Measurements from ENCODE around the gene TPR.

Gene TPR

GRCh38 chr1:186291271-186291670 is 83.8 kb downstream of the TPR start:
- Histone ChIP-seq H3K9me3 (ENCODE audit: control insufficient read depth in 2 of 2, low read length in 2 of 2) (no peaks in the 10 kb centered on the region), H3K27me3 (ENCODE audit: control insufficient read depth in 1 of 2, insufficient read depth in 2 of 2, low read length in 2 of 2) (peaks cover 0 to 2% of the 10 kb centered on the region in 2 donors), H3K27ac (ENCODE audit: low read length) (no peak overlapping the region), H3K4me3 (ENCODE audit: low read length in 2 of 2) (no peak overlapping the region), H3K36me3 (ENCODE audit: control insufficient read depth in 2 of 2, insufficient read depth in 2 of 2, low read length in 2 of 2) (no peaks in the 10 kb centered on the region), H3K4me1 (ENCODE audit: control insufficient read depth, insufficient read depth, low read length) (no peaks in the 10 kb centered on the region), H3K9ac (ENCODE audit: low read length in 2 of 2) (no peak overlapping the region)

GRCh38 chr1:186289943-186290545 is 85.0 kb downstream of the TPR start:
- H3K9ac ChIP-seq (ENCODE audit: low read length in 2 of 2), result no peak overlapping the region
- peaks cover 0 to 2% of the 10 kb centered on the region in 2 donors for H3K27me3 ChIP-seq (ENCODE audit: control insufficient read depth in 1 of 2, insufficient read depth in 2 of 2, low read length in 2 of 2)
- no peak overlapping the region for H3K27ac ChIP-seq (ENCODE audit: low read length)
- no peak overlapping the region for H3K4me3 ChIP-seq (ENCODE audit: low read length in 2 of 2)
- no peaks in the 10 kb centered on the region for H3K9me3 ChIP-seq (ENCODE audit: control insufficient read depth in 2 of 2, low read length in 2 of 2)
- no peaks in the 10 kb centered on the region for H3K36me3 ChIP-seq (ENCODE audit: control insufficient read depth in 2 of 2, insufficient read depth in 2 of 2, low read length in 2 of 2)
- H3K4me1 ChIP-seq (ENCODE audit: control insufficient read depth, insufficient read depth, low read length), result no peaks in the 10 kb centered on the region

- Histone ChIP-seq H3K9ac (ENCODE audit: low read length in 2 of 2) (no peak overlapping the region), H3K27me3 (ENCODE audit: control insufficient read depth in 1 of 2, insufficient read depth in 2 of 2, low read length in 2 of 2) (no peaks in the 10 kb centered on the region), H3K27ac (ENCODE audit: low read length) (no peak overlapping the region), H3K9me3 (ENCODE audit: control insufficient read depth in 2 of 2, low read length in 2 of 2) (no peaks in the 10 kb centered on the region), H3K4me3 (ENCODE audit: low read length in 2 of 2) (no peak overlapping the region), H3K4me1 (ENCODE audit: control insufficient read depth, insufficient read depth, low read length) (no peaks in the 10 kb centered on the region), H3K36me3 (ENCODE audit: control insufficient read depth in 2 of 2, insufficient read depth in 2 of 2, low read length in 2 of 2) (no peaks in the 10 kb centered on the region)
Measured at GRCh38 chr1:186286615-186287315, 88.3 kb downstream of the TPR start.

GRCh38 chr1:186283374-186283773 is 91.7 kb downstream of the TPR start:
- no peaks in the 10 kb centered on the region for H3K36me3 ChIP-seq (ENCODE audit: control insufficient read depth in 2 of 2, insufficient read depth in 2 of 2, low read length in 2 of 2)
- no peak overlapping the region for H3K4me3 ChIP-seq (ENCODE audit: low read length in 2 of 2)
- no peak overlapping the region for H3K27ac ChIP-seq (ENCODE audit: low read length)

GRCh38 chr1:186282466-186282865 is 92.6 kb downstream of the TPR start:
- H3K4me3 ChIP-seq (ENCODE audit: low read length in 2 of 2), result no peak overlapping the region
- no peaks in the 10 kb centered on the region for H3K9me3 ChIP-seq (ENCODE audit: control insufficient read depth in 2 of 2, low read length in 2 of 2)
- no peak overlapping the region for H3K27ac ChIP-seq (ENCODE audit: low read length)

More at GRCh38 chr1:186283374-186283773, 91.7 kb downstream of the TPR start:
- H3K4me1 ChIP-seq (ENCODE audit: control insufficient read depth, insufficient read depth, low read length), result no peaks in the 10 kb centered on the region
- H3K27me3 ChIP-seq (ENCODE audit: control insufficient read depth in 1 of 2, insufficient read depth in 2 of 2, low read length in 2 of 2), result no peaks in the 10 kb centered on the region
- no peak overlapping the region for H3K9ac ChIP-seq (ENCODE audit: low read length in 2 of 2)
- H3K9me3 ChIP-seq (ENCODE audit: control insufficient read depth in 2 of 2, low read length in 2 of 2), result no peaks in the 10 kb centered on the region

GRCh38 chr1:186275822-186276221 is 99.2 kb downstream of the TPR start:
- Histone ChIP-seq H3K27me3 (ENCODE audit: control insufficient read depth in 1 of 2, insufficient read depth in 2 of 2, low read length in 2 of 2) (no peaks in the 10 kb centered on the region), H3K36me3 (ENCODE audit: control insufficient read depth in 2 of 2, insufficient read depth in 2 of 2, low read length in 2 of 2) (no peaks in the 10 kb centered on the region), H3K27ac (ENCODE audit: low read length) (no peak overlapping the region), H3K9ac (ENCODE audit: low read length in 2 of 2) (no peak overlapping the region), H3K4me3 (ENCODE audit: low read length in 2 of 2) (no peak overlapping the region), H3K9me3 (ENCODE audit: control insufficient read depth in 2 of 2, low read length in 2 of 2) (no peaks in the 10 kb centered on the region), H3K4me1 (ENCODE audit: control insufficient read depth, insufficient read depth, low read length) (no peaks in the 10 kb centered on the region)

More at GRCh38 chr1:186282466-186282865, 92.6 kb downstream of the TPR start:
- Histone ChIP-seq H3K9ac (ENCODE audit: low read length in 2 of 2) (no peak overlapping the region), H3K4me1 (ENCODE audit: control insufficient read depth, insufficient read depth, low read length) (no peaks in the 10 kb centered on the region), H3K27me3 (ENCODE audit: control insufficient read depth in 1 of 2, insufficient read depth in 2 of 2, low read length in 2 of 2) (no peaks in the 10 kb centered on the region), H3K36me3 (ENCODE audit: control insufficient read depth in 2 of 2, insufficient read depth in 2 of 2, low read length in 2 of 2) (no peaks in the 10 kb centered on the region)

GRCh38 chr1:186272486-186272885 is 102.6 kb downstream of the TPR start:
- H3K4me3 ChIP-seq (ENCODE audit: low read length in 2 of 2), result no peak overlapping the region
- no peaks in the 10 kb centered on the region for H3K9me3 ChIP-seq (ENCODE audit: control insufficient read depth in 2 of 2, low read length in 2 of 2)
- no peak overlapping the region for H3K27ac ChIP-seq (ENCODE audit: low read length)
- H3K36me3 ChIP-seq (ENCODE audit: control insufficient read depth in 2 of 2, insufficient read depth in 2 of 2, low read length in 2 of 2), result no peaks in the 10 kb centered on the region
- no peaks in the 10 kb centered on the region for H3K27me3 ChIP-seq (ENCODE audit: control insufficient read depth in 1 of 2, insufficient read depth in 2 of 2, low read length in 2 of 2)
- H3K4me1 ChIP-seq (ENCODE audit: control insufficient read depth, insufficient read depth, low read length), result no peaks in the 10 kb centered on the region
- H3K9ac ChIP-seq (ENCODE audit: low read length in 2 of 2), result no peak overlapping the region

GRCh38 chr1:186271032-186271431 is 104.0 kb downstream of the TPR start:
- H3K27me3 ChIP-seq (ENCODE audit: control insufficient read depth in 1 of 2, insufficient read depth in 2 of 2, low read length in 2 of 2), result no peaks in the 10 kb centered on the region
- H3K4me1 ChIP-seq (ENCODE audit: control insufficient read depth, insufficient read depth, low read length), result no peaks in the 10 kb centered on the region
- H3K36me3 ChIP-seq (ENCODE audit: control insufficient read depth in 2 of 2, insufficient read depth in 2 of 2, low read length in 2 of 2), result no peaks in the 10 kb centered on the region
- H3K9me3 ChIP-seq (ENCODE audit: control insufficient read depth in 2 of 2, low read length in 2 of 2), result no peaks in the 10 kb centered on the region
- no peak overlapping the region for H3K9ac ChIP-seq (ENCODE audit: low read length in 2 of 2)
- no peak overlapping the region for H3K4me3 ChIP-seq (ENCODE audit: low read length in 2 of 2)
- no peak overlapping the region for H3K27ac ChIP-seq (ENCODE audit: low read length)
